PFSK-1 (cell line): ENCODE results near the gene WDFY2.

Experiments used
- POLR2AphosphoS5 ChIP-seq: IDR thresholded peaks from 2 replicates; pipeline ENCODE4 v1.6.1; 2012; ENCODE audit warnings: low read depth, mild to moderate bottlenecking, control low read depth, low read length, moderate library complexity
- REST ChIP-seq, 2 experiments: IDR thresholded peaks; 2 replicates each; pipeline versions ENCODE4 v1.6.1 to v1.8.0; 2011 to 2012; ENCODE audit warnings: low read depth in 2 of 2, low read length in 2 of 2, control low read depth in 1 of 2, inconsistent platforms in 1 of 2, mild to moderate bottlenecking in 1 of 2, moderate library complexity in 1 of 2; ENCODE audit not compliant: insufficient read depth in 1 of 2
- SIN3A ChIP-seq: IDR thresholded peaks from 2 replicates; pipeline ENCODE4 v1.6.1; 2012; ENCODE audit warnings: mild to moderate bottlenecking, low read length, moderate library complexity, borderline replicate concordance; ENCODE audit not compliant: insufficient read depth
- TAF1 ChIP-seq: IDR thresholded peaks from 2 replicates; pipeline ENCODE4 v1.6.1; 2012; ENCODE audit warnings: low read length, control low read depth, borderline replicate concordance; ENCODE audit not compliant: insufficient read depth

GRCh38 chr13:51729866-51730553 is 145.7 kb downstream of the WDFY2 start:
- TF ChIP-seq TAF1 (no peak), POLR2AphosphoS5 (no peak), SIN3A (no peak), REST (IDR thresholded peaks at IDR 0.05; ENCODE audit: insufficient read depth in 1 of 2, low read depth in 2 of 2, low read length in 2 of 2) (no peak)
